SU-DHL-6 (cell line): Measurements from ENCODE around the gene SRBD1.

ENCODE experiments used
- H2AFZ ChIP-seq: fragments of 200-600 bp; sonication (generic); 2 replicates; pipeline ENCODE4 v1.6.1; 2014; ENCODE audit warnings: low read depth, mild to moderate bottlenecking, moderate library complexity, mixed read lengths, antibody characterized with exemption, low read length; ENCODE audit not compliant: severe bottlenecking
- H3F3A ChIP-seq: fragments of 200-600 bp; shearing (Covaris generic); 2 replicates; pipeline ENCODE4 v1.6.0; 2016; ENCODE audit warnings: antibody characterized with exemption, mild to moderate bottlenecking; ENCODE audit not compliant: insufficient read depth
- H3K27ac ChIP-seq: fragments of 200-600 bp; sonication (generic); 2 replicates; pipeline ENCODE4 v1.5.1; 2016; ENCODE audit warnings: low read depth, mild to moderate bottlenecking, low read length, moderate library complexity, mixed read lengths
- H3K27me3 ChIP-seq: fragments of 200-600 bp; sonication (generic), shearing (Covaris generic); 2 replicates; pipeline ENCODE4 v1.6.0; 2014; ENCODE audit warnings: mild to moderate bottlenecking, low read length
- H3K36me3 ChIP-seq: fragments of 200-600 bp; sonication (generic); 2 replicates; pipeline ENCODE4 v1.6.1; 2014; ENCODE audit warnings: mild to moderate bottlenecking, low read length, mixed read lengths
- H3K4me2 ChIP-seq: fragments of 300-600, 200-600 bp; shearing (Covaris generic), sonication (generic); 2 replicates; pipeline ENCODE4 v1.6.0; 2014; ENCODE audit warnings: low read length, low read depth, mild to moderate bottlenecking; ENCODE audit not compliant: poor library complexity, severe bottlenecking
- H3K4me3 ChIP-seq: fragments of 200-600 bp; sonication (generic); 2 replicates; pipeline ENCODE4 v1.5.1; 2014; ENCODE audit warnings: antibody characterized with exemption, low read length, mild to moderate bottlenecking, mixed read lengths; ENCODE audit not compliant: insufficient read depth, poor library complexity, severe bottlenecking
- H3K79me2 ChIP-seq: fragments of 200-600 bp; sonication (generic); 2 replicates; pipeline ENCODE4 v1.6.1; 2014; ENCODE audit warnings: mild to moderate bottlenecking, low read length, moderate library complexity; ENCODE audit not compliant: insufficient read depth
- H3K9ac ChIP-seq: fragments of 200-600 bp; sonication (generic); 2 replicates; pipeline ENCODE4 v1.7.0; 2014; ENCODE audit warnings: mild to moderate bottlenecking, low read length
- H3K9me2 ChIP-seq: fragments of 200-600 bp; sonication (generic); replicated peaks from 2 replicates; pipeline ENCODE4 v1.6.1; 2014; ENCODE audit warnings: low read length; ENCODE audit not compliant: insufficient read depth
- H3K9me3 ChIP-seq: fragments of 200-600 bp; sonication (generic); 2 replicates; pipeline ENCODE4 v1.6.1; 2014; ENCODE audit warnings: low read length, mixed read lengths; ENCODE audit not compliant: insufficient read depth
- H4K20me1 ChIP-seq: fragments of 200-600 bp; sonication (generic); 2 replicates; pipeline ENCODE4 v1.6.1; 2014; ENCODE audit warnings: low read depth, mild to moderate bottlenecking, antibody characterized with exemption, low read length, moderate library complexity, mixed read lengths
- CTCF ChIP-seq: fragments of 200-600 bp; sonication (generic); IDR thresholded peaks from one replicate; pipeline ENCODE4 v1.5.1; 2017; ENCODE audit warnings: antibody characterized with exemption, mild to moderate bottlenecking, low read length, moderate library complexity; ENCODE audit not compliant: insufficient read depth, poor library complexity, severe bottlenecking
- EZH2phosphoT487 ChIP-seq: fragments of 200-600 bp; sonication (generic), shearing (Covaris generic); conservative IDR thresholded peaks from 2 replicates; pipeline ENCODE4 v1.6.1; 2018; ENCODE audit warnings: mild to moderate bottlenecking, antibody characterized with exemption, low read length, moderate library complexity, mixed read lengths

SRBD1 gene

GRCh38 chr2:45637440-45637839 is 26.4 kb upstream of the SRBD1 start:
- Histone ChIP-seq H3K4me3 (no peak overlapping the region), H3K27me3 (no peaks in the 10 kb centered on the region), H3K79me2 (no peaks in the 10 kb centered on the region), H3K9ac (no peak overlapping the region), H2AFZ (no peak overlapping the region), H3K27ac (no peak overlapping the region), H3K9me3 (no peaks in the 10 kb centered on the region), H4K20me1 (no peaks in the 10 kb centered on the region), H3K4me2 (no peak overlapping the region), H3F3A (no peaks in the 10 kb centered on the region), H3K9me2 (no peaks in the 10 kb centered on the region), H3K36me3 (no peaks in the 10 kb centered on the region)
- TF ChIP-seq CTCF (no peak), EZH2phosphoT487 (no peak)

GRCh38 chr2:45636008-45636407 is 24.9 kb upstream of the SRBD1 start:
- Histone ChIP-seq H2AFZ (no peak overlapping the region), H3K36me3 (no peaks in the 10 kb centered on the region), H3K9ac (no peak overlapping the region), H3K27ac (no peak overlapping the region), H3K79me2 (no peaks in the 10 kb centered on the region), H4K20me1 (no peaks in the 10 kb centered on the region), H3F3A (no peaks in the 10 kb centered on the region), H3K4me3 (no peak overlapping the region), H3K9me2 (no peaks in the 10 kb centered on the region), H3K9me3 (no peaks in the 10 kb centered on the region), H3K27me3 (no peaks in the 10 kb centered on the region), H3K4me2 (no peak overlapping the region)
- no peak for TF ChIP-seq CTCF
- TF ChIP-seq EZH2phosphoT487 = no peak

- Histone ChIP-seq H3K9ac (no peak overlapping the region), H4K20me1 (no peaks in the 10 kb centered on the region), H3K4me2 (no peak overlapping the region), H3K4me3 (no peak overlapping the region), H3K9me2 (no peaks in the 10 kb centered on the region), H3K27ac (no peak overlapping the region), H3K79me2 (no peaks in the 10 kb centered on the region), H3F3A (no peaks in the 10 kb centered on the region), H2AFZ (no peak overlapping the region), H3K9me3 (no peaks in the 10 kb centered on the region), H3K36me3 (no peaks in the 10 kb centered on the region), H3K27me3 (no peaks in the 10 kb centered on the region)
- TF ChIP-seq CTCF (no peak), EZH2phosphoT487 (no peak)
Observed at GRCh38 chr2:45634223-45634622, 23.2 kb upstream of the SRBD1 start.
